GM12878 (cell line): ENCODE results near the gene HPCA. TPM values are rescaled to one million over a fixed set of nuclear protein-coding genes. Genes with fewer than 3 reads are reported as not detected.

Experiments used
- ATAC-seq: fragments of 200-7000 bp; cut with Tn5 transposase; 3 replicates; pipeline ENCODE4 v1.9.1; 2020; ENCODE audit warnings: mild to moderate bottlenecking, moderate library complexity
- BruUV-seq: library from RNA; stranded (reverse); fragments of 400-500 nt; replicated peaks from 2 replicates; lab custom pipeline; 2021; lab: Mats Ljungman, UMichigan
- CTCF ChIA-PET: fragments of 300-600 bp; sonication (Branson Sonifier 250); formaldehyde crosslinking; extraction: SDS; loops from one replicate; lab custom pipeline; 2021; ENCODE audit warnings: inconsistent platforms; lab: Yijun Ruan, JAX
- POLR2A ChIA-PET: fragments of 350-600 bp; formaldehyde crosslinking; extraction: SDS; loops from one replicate; lab custom pipeline; 2021; ENCODE audit warnings: inconsistent platforms; lab: Charles Lee
- RAD21 ChIA-PET: fragments of 300-600 bp; sonication (Branson Sonifier 250); formaldehyde crosslinking; loops from one replicate; lab custom pipeline; 2023; ENCODE audit warnings: antibody characterized with exemption; ENCODE audit not compliant: unreplicated experiment; lab: Charles Lee
- SMC1A ChIA-PET: fragments of 300-600 bp; sonication (Branson Sonifier 250); formaldehyde crosslinking; loops from one replicate; lab custom pipeline; 2023; ENCODE audit not compliant: unreplicated experiment, uncharacterized antibody; lab: Charles Lee
- DNase-seq: peaks from one replicate; pipeline ENCODE4 v3.0.0-alpha.2; 2011; ENCODE audit warnings: low read depth, low spot score
- FAIRE-seq: peaks from 3 replicates; lab custom pipeline; 2011; peaks lifted over from hg19 to GRCh38; lab: Jason Lieb, UNC
- H2AFZ ChIP-seq: 2 replicates; pipeline ENCODE4 v1.6.0; 2011; ENCODE audit warnings: low read depth, low read length, control low read depth; ENCODE audit not compliant: control insufficient read depth
- H3K27ac ChIP-seq: 2 replicates; pipeline ENCODE4 v1.5.1; 2011; ENCODE audit warnings: control low read depth; ENCODE audit not compliant: control insufficient read depth, insufficient read depth
- H3K27me3 ChIP-seq, 2 experiments: replicated peaks in 1 of 2; 2 replicates each; pipeline versions ENCODE4 v1.6.0 to v1.6.1; 2011; ENCODE audit warnings: low read length in 1 of 2; ENCODE audit not compliant: control insufficient read depth in 2 of 2, insufficient read depth in 2 of 2
- H3K36me3 ChIP-seq, 2 experiments: 2 replicates each; pipeline ENCODE4 v1.5.1; 2011; ENCODE audit warnings: low read length in 1 of 2; ENCODE audit not compliant: control insufficient read depth in 2 of 2, insufficient read depth in 2 of 2
- H3K4me1 ChIP-seq: 2 replicates; pipeline ENCODE4 v1.6.1; 2011; ENCODE audit warnings: mild to moderate bottlenecking, low read length, moderate library complexity, mixed read lengths; ENCODE audit not compliant: control insufficient read depth, insufficient read depth
- H3K4me2 ChIP-seq: 2 replicates; pipeline ENCODE4 v1.6.0; 2011; ENCODE audit warnings: control low read depth; ENCODE audit not compliant: control insufficient read depth, insufficient read depth
- H3K4me3 ChIP-seq: fragments of 200-600 bp; sonication (generic); 2 replicates; pipeline ENCODE4 v1.5.1; 2016
- H3K79me2 ChIP-seq: 2 replicates; pipeline ENCODE4 v1.6.0; 2011; ENCODE audit warnings: low read length; ENCODE audit not compliant: control insufficient read depth, insufficient read depth
- H3K9ac ChIP-seq: 2 replicates; pipeline ENCODE4 v1.8.0; 2011; ENCODE audit warnings: low read length, control low read depth, mixed read lengths; ENCODE audit not compliant: control insufficient read depth, insufficient read depth
- H3K9me3 ChIP-seq: replicated peaks from 3 replicates; pipeline ENCODE4 v1.5.1; 2011; ENCODE audit warnings: mild to moderate bottlenecking, low read length; ENCODE audit not compliant: control insufficient read depth, insufficient read depth
- H4K20me1 ChIP-seq: 2 replicates; pipeline ENCODE4 v1.6.0; 2011; ENCODE audit not compliant: control insufficient read depth, insufficient read depth
- CTCF ChIP-seq, 3 experiments: IDR thresholded peaks in 2 of 3; conservative IDR thresholded peaks in 1 of 3; 2 replicates each; pipeline ENCODE4 v1.5.1; 2011; ENCODE audit warnings: low read depth in 3 of 3, low read length in 3 of 3, mild to moderate bottlenecking in 3 of 3, control low read depth in 2 of 3, moderate library complexity in 2 of 3, inconsistent platforms in 1 of 3, mixed read lengths in 1 of 3; ENCODE audit not compliant: control insufficient read depth in 2 of 3, insufficient read depth in 1 of 3; ENCODE audit errors: extremely low read depth in 1 of 3
- RAD21 ChIP-seq: IDR thresholded peaks from 2 replicates; pipeline ENCODE4 v1.6.1; 2011; ENCODE audit warnings: mild to moderate bottlenecking, low read depth, low read length, moderate library complexity; ENCODE audit not compliant: insufficient read depth
- REST ChIP-seq: IDR thresholded peaks from 2 replicates; pipeline ENCODE4 v1.6.1; 2012; ENCODE audit warnings: mild to moderate bottlenecking, low read depth, low read length
- SMC3 ChIP-seq: IDR thresholded peaks from 2 replicates; pipeline ENCODE4 v1.6.1; 2011; ENCODE audit warnings: low read length, improper control_type of control experiment, borderline replicate concordance
- SREBF1 ChIP-seq: IDR thresholded peaks from 2 replicates; pipeline ENCODE4 v1.6.1; 2012; ENCODE audit warnings: mild to moderate bottlenecking, low read length
- ZZZ3 ChIP-seq: IDR thresholded peaks from 2 replicates; pipeline ENCODE4 v1.6.1; 2011; ENCODE audit warnings: low read depth; ENCODE audit not compliant: control insufficient read depth, insufficient read length
- WGBS: methylation state at CpG from one replicate; pipeline ENCODE4 v1.1.6; 2016; ENCODE audit warnings: low lambda C conversion rate; ENCODE audit not compliant: insufficient replicate concordance, insufficient coverage; ENCODE audit errors: missing lambda C conversion rate; 5-methylcytosine and 5-hydroxymethylcytosine counted together
- in situ Hi-C: fragments of 300-500 bp; cut with MboI; formaldehyde crosslinking; loops from 9 replicates; pipeline ENCODE4 v1.14.3; 2018; ENCODE audit warnings: mixed read lengths
- intact Hi-C: fragments of 100-400 bp; cut with micrococcal nuclease; formaldehyde crosslinking; loops from one replicate; pipeline ENCODE4 v1.14.2; 2022; ENCODE audit not compliant: unreplicated experiment
- polyA plus RNA-seq, 11 experiments: library from polyadenylated mRNA; depleted of rRNA in 4 of 11; unstranded in 6 of 11; stranded (reverse) in 5 of 11; fragments of >200 nt; fragmentation: Nextera tagmentation in 4 of 11; fragmentation: Illumina TruSeq in 1 of 11; extraction: Ambion mirVana in 4 of 11; extraction: Trizol in 1 of 11; gene quantifications; 1 replicate in 1 of 11; 2 replicates in 10 of 11; pipeline versions ENCODE4 v1.2.1 to v1.2.3, GENCODE V29; 2011 to 2016; ENCODE audit warnings: inconsistent platforms in 2 of 11, missing spikeins in 2 of 11, low read depth in 1 of 11
- total RNA-seq, 4 experiments: library from RNA; depleted of rRNA in 3 of 4; stranded (reverse); fragments of >200 nt in 3 of 4; fragmentation: Illumina TruSeq in 1 of 4; extraction: Trizol in 1 of 4; gene quantifications; 2 replicates each; pipeline versions ENCODE4 v1.2.1 to v1.2.3, GENCODE V29; 2013 to 2021

Gene HPCA
- total and polyA plus RNA-seq, 10 of the 15 experiments (the other 5 are each of a cell fraction or from before 2014, with no cell fraction given) = 0.11 TPM; not detected in 9

GRCh38 chr1:32925403-32926162, 39.3 kb downstream of the HPCA start:
- ChIA-PET SMC1A (interaction anchor here (0.7 to 1.1 kb wide), 2 partner anchors 129 to 280 kb away, joined by 3 to 5 read pairs; no protein-coding TSS in a partner anchor), RAD21 (interaction anchor here (1.1 kb wide), 1 partner anchor 129 kb away, joined by 4 read pairs; no protein-coding TSS in a partner anchor), CTCF (interaction anchor here (0.9 to 1.0 kb wide), 3 partner anchors 130 to 160 kb away, joined by 3 to 7 read pairs (median 6); no protein-coding TSS in a partner anchor), POLR2A (no interaction called here)
- Histone ChIP-seq H3K36me3 (no peaks in the 10 kb centered on the region), H3K9me3 (no peaks in the 10 kb centered on the region), H3K4me3 (no peak overlapping the region), H3K27me3 (peaks cover 0 to 5% of the 10 kb centered on the region in 2 experiments; a peak in 2 of 4 replicates), H3K9ac (no peak overlapping the region), H4K20me1 (no peaks in the 10 kb centered on the region), H2AFZ (peak overlapping the region; percentile 51), H3K4me1 (no peaks in the 10 kb centered on the region; the same call in 1 of the 2 replicates), H3K4me2 (no peak overlapping the region; the same call in 1 of the 2 replicates), H3K27ac (no peak overlapping the region), H3K79me2 (no peaks in the 10 kb centered on the region)
- 43% methylated on average over 22 of the region's 24 CpGs for WGBS
- ATAC-seq (peak; percentile 66), DNase-seq (no peak), FAIRE-seq (no peak)
- in situ Hi-C loops (loop anchor here (25.0 kb wide), 1 partner anchor 687 kb away; no protein-coding TSS in a partner anchor), intact Hi-C loops (no loop called here)
- no TSS peak for BruUV-seq
- no peak for TF ChIP-seq SREBF1
- TF ChIP-seq REST = no peak
- peak; percentile 31 for TF ChIP-seq ZZZ3
- peak; percentile 2; the same call in 1 of the 2 replicates for TF ChIP-seq SMC3
- peak; percentile 33; the same call in 1 of the 2 replicates for TF ChIP-seq RAD21
- TF ChIP-seq CTCF (IDR thresholded peaks at IDR 0.05 in 2 of 3, conservative IDR thresholded peaks at IDR 0.05 in 1 of 3; ENCODE audit: control insufficient read depth in 2 of 3, extremely low read depth in 1 of 3, insufficient read depth in 1 of 3, low read depth in 3 of 3, low read length in 3 of 3) = peak in 1 of 3 experiments; percentile 29; a peak in 1 of 6 replicates
